ENCODE measurements around the gene GALNT17.

Gene GALNT17

GRCh38 chr7:71285571-71286145 lies 153.7 kb downstream of the GALNT17 start:
- no peak for DNase-seq

GRCh38 chr7:71286336-71286735 lies 154.4 kb downstream of the GALNT17 start:
- DNase-seq = no peak

GRCh38 chr7:71286924-71287323 lies 155.0 kb downstream of the GALNT17 start:
- no peak for DNase-seq

GRCh38 chr7:71290452-71290851 lies 158.5 kb downstream of the GALNT17 start:
- DNase-seq = no peak

GRCh38 chr7:71298378-71298777 lies 166.4 kb downstream of the GALNT17 start:
- no peak for DNase-seq

- no peak for DNase-seq
Observed at GRCh38 chr7:71300086-71300485, 168.1 kb downstream of the GALNT17 start.

GRCh38 chr7:71300603-71301002 lies 168.7 kb downstream of the GALNT17 start:
- DNase-seq = no peak

GRCh38 chr7:71301167-71301566 lies 169.2 kb downstream of the GALNT17 start:
- no peak for DNase-seq

- no peak for DNase-seq
Observed at GRCh38 chr7:71303566-71303965, 171.6 kb downstream of the GALNT17 start.

GRCh38 chr7:71308096-71308495 lies 176.2 kb downstream of the GALNT17 start:
- no peak for DNase-seq

- no peak for DNase-seq
Observed at GRCh38 chr7:71311576-71311975, 179.6 kb downstream of the GALNT17 start.

GRCh38 chr7:71312755-71313490 lies 181.0 kb downstream of the GALNT17 start:
- DNase-seq = no peak

- no peak for DNase-seq
Observed at GRCh38 chr7:71313553-71313952, 181.6 kb downstream of the GALNT17 start.

GRCh38 chr7:71320916-71321315 lies 189.0 kb downstream of the GALNT17 start:
- DNase-seq = no peak

GRCh38 chr7:71322201-71322600 lies 190.3 kb downstream of the GALNT17 start:
- no peak for DNase-seq

GRCh38 chr7:71323726-71324125 lies 191.8 kb downstream of the GALNT17 start:
- DNase-seq = no peak

- DNase-seq = no peak
Observed at GRCh38 chr7:71325151-71325550, 193.2 kb downstream of the GALNT17 start.

- no peak for DNase-seq
Observed at GRCh38 chr7:71326595-71326994, 194.7 kb downstream of the GALNT17 start.

- no peak for DNase-seq
Observed at GRCh38 chr7:71327946-71328345, 196.0 kb downstream of the GALNT17 start.

- no peak for DNase-seq
Observed at GRCh38 chr7:71329030-71329660, 197.2 kb downstream of the GALNT17 start.

GRCh38 chr7:71332207-71332606 lies 200.3 kb downstream of the GALNT17 start:
- DNase-seq = no peak

- DNase-seq = no peak
Observed at GRCh38 chr7:71334541-71334940, 202.6 kb downstream of the GALNT17 start.

- no peak for DNase-seq
Observed at GRCh38 chr7:71338866-71339265, 206.9 kb downstream of the GALNT17 start.

- DNase-seq = no peak
Observed at GRCh38 chr7:71339924-71340323, 208.0 kb downstream of the GALNT17 start.

All from suppressor macrophage (primary cell).